Measurements from ENCODE around the gene BRICD5.

BRICD5 gene

GRCh38 chr16:2166263-2167067 lies 44.2 kb downstream of the BRICD5 start:
- Histone ChIP-seq H3K27ac (ENCODE audit: extremely low read depth, low read depth, low read length) (no peak overlapping the region), H3K36me3 (ENCODE audit: control insufficient read depth in 2 of 2, insufficient read depth in 1 of 2, low read length in 2 of 2) (peaks cover 0 to 35% of the 10 kb centered on the region in 2 experiments; a peak in 2 of 3 replicates), H3K4me3 (ENCODE audit: low read depth, low read length) (no peak overlapping the region), H3K4me1 (ENCODE audit: control insufficient read depth, insufficient read depth, low read length) (no peaks in the 10 kb centered on the region), H3K9me3 (ENCODE audit: control insufficient read depth, insufficient read depth, low read depth, low read length) (no peaks in the 10 kb centered on the region)
- TF ChIP-seq GLIS1 (tag by site-specific recombination; IDR thresholded peaks at IDR 0.05) (peak; percentile 54), ZNF133 (tag by site-specific recombination; IDR thresholded peaks at IDR 0.05) (no peak)
- ChIA-PET POLR2A (interaction anchor here (2.7 kb wide), 1 partner anchor 11 kb away, joined by 30 read pairs; the partner anchor contains the start of gene TRAF7), CTCF (interaction anchor here (0.6 to 0.8 kb wide), 2 partner anchors 26 to 28 kb away, joined by 5 to 6 read pairs; no protein-coding TSS in a partner anchor)

- Histone ChIP-seq H3K36me3 (ENCODE audit: control insufficient read depth in 2 of 2, insufficient read depth in 1 of 2, low read length in 2 of 2) (peaks cover 0 to 32% of the 10 kb centered on the region in 2 experiments; a peak in 2 of 3 replicates), H3K27ac (ENCODE audit: extremely low read depth, low read depth, low read length) (no peak overlapping the region), H3K4me1 (ENCODE audit: control insufficient read depth, insufficient read depth, low read length) (no peaks in the 10 kb centered on the region), H3K9me3 (ENCODE audit: control insufficient read depth, insufficient read depth, low read depth, low read length) (no peaks in the 10 kb centered on the region), H3K4me3 (ENCODE audit: low read depth, low read length) (no peak overlapping the region)
- TF ChIP-seq HIC1 (tag by site-specific recombination; IDR thresholded peaks at IDR 0.05) (0 out of 2 replicates have a peak, but pooled peaks have one; percentile 16), KLF10 (tag by site-specific recombination; IDR thresholded peaks at IDR 0.05) (no peak), ZFP37 (tag by site-specific recombination; IDR thresholded peaks at IDR 0.05) (no peak)
- POLR2A ChIA-PET = no interaction called here
- CTCF ChIA-PET = interaction anchor here (0.6 to 0.8 kb wide), 2 partner anchors 26 to 29 kb away, joined by 5 to 6 read pairs; no protein-coding TSS in a partner anchor
Measured at GRCh38 chr16:2165861-2166260, 44.8 kb downstream of the BRICD5 start.

- H3K9me3 ChIP-seq (ENCODE audit: control insufficient read depth, insufficient read depth, low read depth, low read length) = no peaks in the 10 kb centered on the region
- no peaks in the 10 kb centered on the region for H3K4me1 ChIP-seq (ENCODE audit: control insufficient read depth, insufficient read depth, low read length)
- TF ChIP-seq KLF1 (tag by site-specific recombination; IDR thresholded peaks at IDR 0.05) (peak; percentile 85), ZNF148 (tag by site-specific recombination; IDR thresholded peaks at IDR 0.05; ENCODE audit: borderline replicate concordance) (no peak)
- peaks cover 0 to 29% of the 10 kb centered on the region in 2 experiments; a peak in 2 of 3 replicates for H3K36me3 ChIP-seq (ENCODE audit: control insufficient read depth in 2 of 2, insufficient read depth in 1 of 2, low read length in 2 of 2)
- ChIA-PET CTCF (no interaction called here), POLR2A (interaction anchor here (1.4 kb wide), 1 partner anchor 8 kb away, joined by 9 read pairs; the partner anchor contains the start of gene TRAF7)
- no peak overlapping the region for H3K4me3 ChIP-seq (ENCODE audit: low read depth, low read length)
- H3K27ac ChIP-seq (ENCODE audit: extremely low read depth, low read depth, low read length) = no peak overlapping the region
Measured at GRCh38 chr16:2163211-2163881, 47.3 kb downstream of the BRICD5 start.

- H3K27ac ChIP-seq (ENCODE audit: extremely low read depth, low read depth, low read length) = no peak overlapping the region
- TF ChIP-seq PRDM4 (tag by site-specific recombination; IDR thresholded peaks at IDR 0.05) (no peak), ZIC2 (tag by site-specific recombination; IDR thresholded peaks at IDR 0.05) (peak; percentile 98), MEIS1 (CRISPR knock-in tag; IDR thresholded peaks at IDR 0.05; ENCODE audit: borderline replicate concordance) (no peak), ZSCAN4 (tag by site-specific recombination; IDR thresholded peaks at IDR 0.05) (no peak), MYNN (tag by site-specific recombination; IDR thresholded peaks at IDR 0.05; ENCODE audit: borderline replicate concordance) (no peak), ZNF341 (tag by site-specific recombination; IDR thresholded peaks at IDR 0.05; ENCODE audit: low read depth) (no peak), ZBTB8A (tag by site-specific recombination; IDR thresholded peaks at IDR 0.05) (no peak)
- H3K36me3 ChIP-seq (ENCODE audit: control insufficient read depth in 2 of 2, insufficient read depth in 1 of 2, low read length in 2 of 2) = peaks cover 0 to 26% of the 10 kb centered on the region in 2 experiments; a peak in 2 of 3 replicates
- H3K4me3 ChIP-seq (ENCODE audit: low read depth, low read length) = no peak overlapping the region
- ChIA-PET CTCF (interaction anchor here (1.9 kb wide), 1 partner anchor 10 kb away, joined by 7 read pairs; no protein-coding TSS in a partner anchor), POLR2A (interaction anchor here (1.2 kb wide), 1 partner anchor 10 kb away, joined by 3 read pairs; no protein-coding TSS in a partner anchor)
- no peaks in the 10 kb centered on the region for H3K9me3 ChIP-seq (ENCODE audit: control insufficient read depth, insufficient read depth, low read depth, low read length)
- H3K4me1 ChIP-seq (ENCODE audit: control insufficient read depth, insufficient read depth, low read length) = no peaks in the 10 kb centered on the region
Measured at GRCh38 chr16:2162676-2163118, 48.0 kb downstream of the BRICD5 start.
